ENCODE data around the gene JOSD1.
A peak's percentile ranks its signal among the peaks of the same experiment; 100 is the strongest.

JOSD1 gene

DNA sequence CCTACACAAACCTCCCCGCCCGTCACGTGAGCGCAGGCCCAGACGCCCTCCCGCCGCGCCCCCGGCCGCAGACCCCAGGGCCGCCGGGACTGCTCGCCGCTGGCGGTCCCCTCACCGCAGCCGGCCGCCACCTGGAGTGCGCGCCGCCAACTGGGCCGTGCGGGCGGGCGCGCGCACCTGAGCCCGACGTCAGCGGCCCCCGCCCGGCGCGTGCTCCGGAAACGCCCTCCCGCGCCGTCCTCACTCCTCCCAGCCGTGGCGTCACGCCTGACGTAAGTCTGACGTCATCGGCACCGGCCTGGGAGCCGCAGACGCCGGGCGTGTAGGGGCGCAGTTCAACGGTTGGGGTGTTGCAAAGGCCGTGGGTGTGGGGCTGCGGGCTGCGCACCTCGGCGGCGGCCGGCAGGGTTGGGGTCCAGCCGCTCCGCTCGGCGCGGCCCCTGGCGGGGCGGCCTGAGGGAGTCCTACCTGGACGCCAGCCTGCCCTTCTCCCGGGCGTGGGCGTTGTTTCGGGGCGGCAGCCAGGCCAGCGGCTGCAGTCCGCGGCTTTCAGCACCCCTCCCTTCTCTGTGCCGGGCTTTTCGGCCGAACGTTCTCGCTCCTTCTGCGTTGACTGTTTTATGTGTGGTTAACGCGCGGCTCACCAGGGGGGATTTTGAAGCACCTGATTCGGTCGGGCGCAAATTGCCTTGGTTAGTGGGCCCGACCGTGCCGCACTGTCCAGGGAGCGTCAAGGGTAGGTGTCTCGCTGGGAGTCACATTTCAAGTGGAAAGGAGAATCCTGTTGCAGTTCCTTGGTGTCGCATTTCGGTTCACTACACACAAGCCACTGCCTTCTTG is at the start of gene JOSD1:
TSS of gene JOSD1 (minus strand) at position 155 of the 840 bp plus-strand sequence. CDS start 956 bp downstream, outside the sequence.
- DNase-seq = peak; percentile 99

DNA sequence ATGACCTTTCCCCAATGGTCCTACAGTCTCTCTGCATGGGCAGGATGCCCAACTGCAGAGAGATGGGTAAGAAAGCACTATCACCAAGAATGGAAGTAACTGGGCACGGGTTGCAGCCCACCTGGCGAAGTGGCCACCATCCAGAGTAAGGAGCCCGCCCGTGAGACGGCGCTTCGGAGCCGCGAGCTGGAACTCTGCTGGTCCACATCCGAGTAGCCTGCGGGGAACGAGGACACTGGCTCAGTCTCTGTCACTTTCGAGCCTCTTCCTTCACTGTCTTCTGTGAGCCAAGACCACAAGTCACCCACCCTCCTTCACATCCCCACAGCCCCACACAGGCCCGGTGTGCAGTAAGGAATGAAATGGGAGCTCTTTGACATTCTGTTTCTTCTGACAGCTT is 49.4 kb upstream of the JOSD1 start:
- DNase-seq = no peak

DNA sequence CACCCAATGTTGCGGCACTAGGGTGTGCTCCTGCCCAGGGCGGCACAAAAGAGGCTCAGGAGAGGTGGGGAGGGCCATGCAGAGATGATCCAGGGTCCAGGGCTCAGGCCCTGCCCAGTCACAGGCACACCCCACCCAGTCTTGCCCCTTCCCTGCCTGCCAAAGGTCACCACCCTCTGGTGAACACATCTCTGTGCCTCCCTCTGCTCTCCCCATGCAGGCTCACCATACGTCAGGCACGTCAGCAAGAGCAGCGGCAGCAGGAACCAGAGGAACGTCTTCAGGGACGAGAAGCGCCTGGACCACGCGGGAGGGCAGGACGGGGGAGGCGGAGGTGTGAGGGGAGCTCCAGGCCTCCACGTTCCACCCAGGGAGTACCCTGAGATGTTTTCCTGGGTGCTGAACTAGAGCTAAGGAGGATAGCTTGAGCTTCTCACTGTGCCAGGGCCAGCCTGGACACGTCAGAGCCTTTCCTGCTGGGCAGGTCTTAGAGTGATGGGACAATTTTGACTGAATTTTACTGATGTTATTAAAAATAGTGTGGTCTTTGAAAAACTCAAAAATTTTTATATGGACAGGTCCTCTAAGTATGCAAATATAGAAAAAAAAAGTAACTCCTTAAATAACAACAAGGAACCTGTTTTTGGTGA is 47.9 kb upstream of the JOSD1 start:
- DNase-seq = no peak

DNA sequence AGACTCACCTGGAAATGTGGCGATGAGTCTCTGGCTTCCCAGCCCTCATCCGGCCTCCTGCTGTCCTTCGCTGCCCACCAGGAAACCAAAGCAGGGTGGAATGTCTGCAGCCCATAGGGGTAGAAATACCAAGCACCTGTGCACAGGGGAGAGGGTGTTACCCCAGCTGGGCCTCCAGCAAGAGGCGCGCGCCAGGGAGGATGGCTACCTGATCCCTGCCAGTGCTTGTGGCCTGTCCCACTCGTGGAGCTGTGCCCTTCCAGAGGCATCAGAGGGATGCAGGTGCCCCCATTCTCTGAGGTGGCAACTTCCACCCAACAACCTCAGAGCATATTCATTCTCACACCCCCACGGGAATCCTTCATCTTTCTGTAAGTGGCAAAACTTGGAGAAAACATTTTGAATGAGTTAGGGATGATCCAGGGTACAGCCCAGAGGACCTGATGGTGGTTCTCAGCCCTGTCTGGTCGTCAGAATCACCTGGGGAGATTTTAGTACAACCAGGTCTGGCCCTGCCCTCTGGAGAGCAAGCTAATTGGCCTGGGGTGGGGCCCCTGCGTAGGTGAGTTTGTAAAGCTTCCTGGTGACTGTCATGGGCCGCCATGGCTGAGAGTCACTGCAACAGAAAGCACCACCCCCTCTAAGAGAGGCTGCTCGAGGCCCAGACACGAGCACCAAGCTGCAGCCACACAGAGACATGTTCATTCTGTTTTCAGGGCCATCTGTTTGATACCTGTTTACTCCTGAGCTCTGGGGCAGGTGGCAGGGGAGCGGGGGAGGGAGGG is 45.1 kb upstream of the JOSD1 start:
- DNase-seq = no peak

DNA sequence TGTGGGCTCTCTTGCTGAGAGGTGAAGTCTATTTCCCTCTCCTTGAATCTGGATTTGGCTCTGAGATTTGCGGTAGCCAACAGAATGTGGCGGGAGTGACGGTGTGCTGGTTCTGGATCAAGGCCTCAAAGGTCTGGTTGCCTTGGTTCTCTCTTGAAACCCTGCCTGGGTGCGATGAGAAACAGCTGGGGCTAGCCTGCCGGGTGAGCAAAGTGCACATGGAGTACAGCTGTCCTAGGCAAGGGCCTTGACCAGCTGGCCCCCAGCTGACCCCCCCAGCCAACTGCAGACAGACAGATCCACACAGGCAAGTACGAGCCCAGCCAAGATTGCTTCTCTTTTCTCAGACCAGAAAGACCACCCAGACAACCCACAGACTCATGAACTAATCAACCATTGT is 44.2 kb upstream of the JOSD1 start:
- no peak for DNase-seq

DNA sequence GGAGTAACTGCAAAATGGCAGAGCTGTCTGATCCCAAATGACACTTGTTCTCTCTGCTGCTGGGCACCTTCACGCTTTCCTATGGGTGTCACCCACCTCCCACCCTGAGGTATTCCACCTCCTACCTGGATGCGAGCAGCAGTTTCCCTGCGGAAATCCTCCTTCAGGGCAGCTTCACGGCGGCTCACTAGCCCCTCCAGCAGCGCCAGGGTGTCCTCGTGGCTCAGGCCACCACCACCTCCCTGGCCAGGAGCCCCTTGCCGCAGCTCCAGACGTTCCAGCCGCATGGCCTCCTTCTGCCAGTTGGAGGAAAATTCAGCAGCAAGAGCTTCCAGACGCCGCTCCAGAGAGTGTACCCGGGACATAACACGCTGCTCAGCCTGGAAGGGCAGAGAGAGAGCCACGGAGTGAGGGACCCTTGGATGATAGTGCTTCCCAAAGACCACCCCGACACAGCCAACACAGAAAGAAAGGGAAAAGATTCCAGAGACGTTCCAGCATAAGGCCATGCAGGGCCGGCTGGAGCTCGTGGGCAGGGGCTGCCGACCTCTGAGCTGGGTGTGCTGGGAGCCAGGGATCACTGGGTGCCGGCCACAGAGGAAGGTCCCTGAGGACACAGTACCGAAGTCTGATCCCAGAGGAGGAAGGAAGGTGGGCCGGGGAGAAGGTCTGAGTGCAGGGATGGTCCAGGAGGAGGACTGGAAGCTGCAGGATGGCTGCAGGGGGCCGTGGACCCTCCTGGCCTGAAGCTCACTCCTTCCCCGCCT is 41.6 kb upstream of the JOSD1 start:
- DNase-seq = no peak

DNA sequence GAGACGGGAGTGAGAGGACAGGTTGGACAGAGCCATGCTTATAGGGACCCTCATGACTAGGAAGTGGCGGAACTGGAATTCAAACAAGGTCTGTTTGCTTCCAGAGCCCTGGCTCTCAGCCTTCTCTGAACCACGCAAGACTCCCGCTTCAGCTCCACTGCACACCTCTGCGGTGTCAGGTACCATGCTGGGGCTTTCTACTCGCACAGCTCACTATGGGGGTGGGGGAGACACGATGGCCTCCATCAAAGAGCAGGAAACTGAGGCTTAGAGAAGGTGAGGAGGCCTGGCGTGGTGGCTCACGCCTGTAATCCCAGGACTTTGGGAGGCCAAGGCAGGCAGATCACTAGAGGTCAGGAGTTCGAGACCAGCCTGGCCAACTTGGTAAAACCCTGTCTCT is 40.8 kb upstream of the JOSD1 start:
- no peak for DNase-seq

DNA sequence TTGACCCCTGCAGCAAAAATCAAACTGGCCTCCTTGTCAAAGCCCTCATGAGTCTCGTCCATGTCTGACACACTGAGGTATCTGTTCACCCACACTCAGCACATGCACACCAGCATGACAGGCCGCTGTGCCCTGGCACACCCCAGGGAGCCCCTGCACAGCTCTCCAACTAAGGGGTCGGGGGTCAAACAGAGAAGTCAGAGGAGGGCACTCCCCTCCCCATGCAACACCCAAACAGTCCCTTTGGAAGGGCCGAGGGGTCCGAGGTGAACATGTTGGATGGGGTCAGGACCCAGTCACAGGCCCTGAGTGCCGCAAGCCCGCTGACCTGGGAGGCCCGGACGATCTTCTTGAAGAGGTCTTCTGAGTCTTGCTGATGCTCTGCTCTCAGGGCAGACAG is 40.4 kb upstream of the JOSD1 start:
- no peak for DNase-seq

DNA sequence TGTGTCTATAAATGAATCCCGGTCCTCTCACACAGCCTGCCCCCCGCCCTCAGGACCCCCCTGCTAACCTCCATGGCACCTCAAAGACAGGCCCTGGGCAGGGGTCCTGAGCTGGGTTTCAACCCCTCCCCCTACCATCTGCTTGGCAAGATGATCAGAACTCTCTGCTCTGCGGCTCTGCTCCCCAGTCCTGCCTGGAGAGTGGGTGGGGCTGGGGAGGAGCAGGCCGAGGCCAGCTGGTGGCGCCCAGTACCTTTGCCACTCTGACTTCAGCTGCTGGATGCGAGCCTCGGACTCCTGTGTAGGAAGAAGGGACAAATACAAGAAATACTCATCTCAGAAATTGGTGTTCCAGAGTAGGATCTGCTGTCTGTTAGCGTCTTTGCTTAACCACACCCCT is 40.0 kb upstream of the JOSD1 start:
- DNase-seq = no peak

DNA sequence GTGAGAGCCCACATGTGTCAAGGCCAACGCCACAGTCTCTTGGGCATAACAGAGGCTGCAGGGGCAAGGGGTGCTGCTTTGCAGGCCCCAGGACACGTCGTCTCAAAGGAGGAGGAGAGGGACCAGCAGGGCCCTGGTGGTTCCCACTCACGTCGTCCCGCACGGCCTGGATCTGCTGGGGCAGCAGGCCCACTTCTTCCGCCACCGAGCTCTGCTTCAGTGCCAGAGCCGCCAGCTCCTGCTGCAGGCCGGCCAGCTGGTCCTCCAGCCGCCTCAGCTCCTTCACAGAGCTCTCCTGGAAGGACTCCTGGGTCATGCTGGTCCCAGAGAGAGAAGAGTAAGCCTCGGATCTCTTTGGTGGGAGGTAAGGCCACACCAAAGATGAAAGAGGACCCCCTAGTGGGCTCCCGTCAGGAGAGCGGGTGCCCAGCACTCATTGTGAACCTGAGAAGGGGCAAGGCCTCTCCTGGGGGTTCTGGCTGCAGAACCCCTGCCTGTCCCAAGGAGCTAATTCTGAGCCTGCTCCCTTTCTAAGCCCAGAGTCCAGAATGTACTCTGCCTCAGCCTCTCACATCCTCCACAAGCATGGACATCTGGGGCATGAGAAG is 39.5 kb upstream of the JOSD1 start:
- DNase-seq = no peak

DNA sequence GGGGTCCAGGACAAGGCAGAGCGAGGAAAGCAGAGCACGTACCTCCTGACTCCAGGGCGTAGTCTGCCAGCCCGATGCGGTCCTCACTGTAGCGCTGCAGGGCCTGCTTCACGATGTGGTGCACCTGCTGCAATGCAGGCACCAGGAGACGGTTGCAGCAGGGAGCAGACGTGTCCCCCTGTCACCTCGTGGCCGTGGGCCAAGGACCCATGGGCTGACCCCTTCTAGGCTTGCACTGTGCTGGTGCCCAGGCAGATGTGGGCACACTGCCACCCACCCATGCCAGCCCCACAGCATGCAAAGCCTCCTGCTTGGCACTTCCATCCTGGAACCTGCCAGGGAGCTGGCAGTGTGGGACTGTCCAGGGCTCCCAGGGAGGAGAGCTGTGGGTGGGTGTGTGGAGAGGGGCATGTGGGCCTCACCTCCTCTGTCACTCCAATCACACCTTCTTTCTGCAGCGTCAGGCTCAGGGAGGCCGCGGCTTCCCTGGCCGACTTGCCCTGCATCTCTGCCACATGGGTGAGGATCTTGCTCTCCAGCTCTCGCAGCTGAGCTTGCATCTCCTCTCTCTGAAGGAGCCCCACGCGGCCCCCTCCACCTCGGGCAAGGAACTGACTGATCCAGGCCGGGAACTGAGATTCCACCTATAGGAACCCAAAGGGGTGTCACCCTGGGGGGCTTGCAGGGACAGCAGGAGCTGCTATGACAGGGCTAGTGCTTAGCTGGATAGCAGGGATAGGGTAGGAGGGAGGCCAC is 38.7 kb upstream of the JOSD1 start:
- DNase-seq = no peak

DNA sequence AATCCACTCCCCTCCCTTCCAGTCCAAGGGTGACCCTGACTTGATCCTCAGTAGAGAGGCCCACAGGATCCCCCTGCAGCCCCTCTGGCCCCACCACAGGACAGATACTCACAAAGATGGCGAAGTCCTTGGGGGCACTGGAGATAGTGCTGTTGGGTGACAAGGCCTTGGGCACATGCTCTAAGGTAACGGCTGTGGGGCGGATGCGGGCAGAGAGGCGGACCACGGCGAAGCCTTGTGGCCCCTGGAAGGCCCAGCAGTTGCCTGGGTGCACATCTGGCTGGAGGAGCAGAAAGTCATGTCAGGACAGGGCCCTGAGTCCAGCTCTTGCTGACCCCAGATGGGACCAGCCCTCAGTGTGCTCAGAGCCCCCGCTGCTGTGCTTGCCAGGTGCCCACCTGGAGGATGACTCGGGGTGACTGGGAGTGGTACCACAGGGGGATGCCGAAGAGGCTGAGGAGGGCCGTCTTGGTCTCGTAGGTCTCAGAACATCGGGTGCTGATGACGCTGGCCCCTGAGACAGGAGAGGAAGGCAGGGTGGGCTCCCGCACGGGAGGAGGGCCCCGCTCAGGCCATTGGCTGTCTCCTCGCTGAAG is 37.8 kb upstream of the JOSD1 start:
- no peak for DNase-seq

DNA sequence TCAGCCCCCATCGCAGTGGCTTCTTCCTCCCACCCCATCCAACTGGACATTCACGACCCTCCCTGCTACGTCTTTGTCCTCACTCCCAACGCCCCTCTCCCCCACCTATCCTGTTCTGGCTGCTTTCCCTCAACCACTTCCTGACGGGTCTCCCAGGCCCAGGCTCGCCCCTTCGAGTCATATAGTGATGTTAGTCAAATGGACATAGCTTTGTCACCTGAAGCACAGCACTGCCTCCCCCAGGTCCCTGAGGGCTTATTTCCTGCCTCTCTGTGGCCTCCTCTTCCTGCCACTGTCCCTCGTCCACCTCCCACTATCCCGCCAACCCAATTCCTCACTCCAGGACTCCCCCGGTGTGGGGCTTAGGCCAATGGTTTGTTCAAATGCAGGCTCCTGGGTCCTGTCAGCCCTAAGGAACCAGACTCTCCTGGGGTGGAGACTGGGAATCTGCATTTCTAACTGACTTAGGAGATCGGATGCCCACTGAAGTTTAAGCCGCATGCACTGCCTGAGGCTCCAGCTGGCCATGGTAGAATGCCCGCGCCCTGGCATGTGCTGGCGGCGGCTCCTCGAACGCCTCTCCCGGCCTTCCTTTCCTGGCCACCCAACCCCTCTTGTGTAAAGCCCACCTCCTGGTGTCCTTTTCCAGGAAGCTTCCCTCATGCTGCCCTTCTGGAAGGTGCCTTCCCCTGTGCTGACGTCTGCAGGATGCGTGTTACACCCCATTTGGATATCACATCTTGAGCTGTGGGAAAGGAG is 36.7 kb upstream of the JOSD1 start:
- DNase-seq = no peak

DNA sequence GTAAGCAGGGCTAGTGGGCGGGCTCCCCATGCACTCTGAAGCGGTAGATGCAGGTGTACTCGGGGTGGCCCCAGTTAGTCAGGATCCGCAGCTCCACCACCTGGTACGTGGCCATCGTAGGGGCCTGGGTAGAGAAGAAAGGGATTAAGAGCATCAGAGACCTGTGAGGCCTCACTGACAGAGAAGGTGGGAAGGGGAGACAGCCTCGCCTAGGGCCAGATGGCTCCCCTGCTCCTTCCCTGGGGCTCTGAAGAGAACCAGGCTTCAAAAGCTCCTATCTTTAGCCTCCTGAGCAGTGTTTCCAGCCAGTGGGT is 35.5 kb upstream of the JOSD1 start:
- no peak for DNase-seq

DNA sequence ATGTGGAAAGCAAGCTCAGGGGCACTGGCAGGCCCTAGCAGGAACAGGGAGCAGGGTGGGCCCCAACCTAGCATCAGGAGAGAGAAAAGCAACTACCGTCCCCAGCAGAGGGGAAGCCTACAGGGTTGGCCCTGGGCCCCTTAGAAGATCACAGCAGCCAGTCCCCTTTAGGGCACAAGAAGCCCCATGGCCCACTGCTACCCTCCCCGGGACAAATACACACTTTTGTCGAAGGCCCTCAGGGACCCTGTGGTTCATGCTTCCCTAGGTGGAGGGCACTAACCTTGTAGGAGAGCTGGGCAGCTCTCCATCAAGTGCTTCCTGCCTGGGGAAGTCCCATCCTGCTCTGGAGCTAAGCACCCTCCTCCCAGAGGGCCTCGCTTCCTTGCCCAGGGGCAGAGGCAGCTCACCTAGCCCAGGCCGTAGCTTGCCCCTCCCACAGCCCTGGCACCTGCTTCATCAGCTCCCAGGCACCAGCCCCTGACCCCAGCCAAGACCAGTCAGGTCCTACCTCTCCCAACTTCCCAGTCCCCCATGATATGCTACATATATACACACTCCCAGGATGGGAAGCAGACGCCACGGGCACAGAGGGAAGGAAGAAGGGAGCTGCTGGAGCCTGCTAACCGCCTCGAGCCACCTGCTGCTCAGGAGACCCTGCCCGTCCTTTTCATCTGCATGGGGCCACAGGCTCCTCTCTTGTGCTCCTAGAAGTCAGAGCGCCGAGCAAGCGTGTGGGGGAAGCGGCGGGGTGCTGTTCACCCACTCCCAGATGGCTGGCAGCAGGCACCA is 34.9 kb upstream of the JOSD1 start:
- no peak for DNase-seq

DNA sequence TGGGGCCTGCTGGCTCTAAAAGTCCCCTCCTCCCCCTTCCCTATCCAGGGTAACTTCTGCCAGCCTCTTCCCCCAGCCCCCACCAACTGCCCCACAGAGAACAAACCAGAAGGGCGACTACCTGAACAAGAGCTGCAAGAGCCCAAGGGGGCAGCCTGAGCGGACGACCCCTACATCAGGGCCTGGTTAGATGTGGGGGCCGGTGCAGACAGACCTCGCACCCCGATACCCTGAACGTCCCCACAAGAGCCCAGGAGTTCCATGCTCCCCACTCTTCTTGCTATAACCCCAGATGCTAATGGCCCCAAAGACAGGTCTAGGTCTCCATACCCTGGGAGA is 34.4 kb upstream of the JOSD1 start:
- no peak for DNase-seq

DNA sequence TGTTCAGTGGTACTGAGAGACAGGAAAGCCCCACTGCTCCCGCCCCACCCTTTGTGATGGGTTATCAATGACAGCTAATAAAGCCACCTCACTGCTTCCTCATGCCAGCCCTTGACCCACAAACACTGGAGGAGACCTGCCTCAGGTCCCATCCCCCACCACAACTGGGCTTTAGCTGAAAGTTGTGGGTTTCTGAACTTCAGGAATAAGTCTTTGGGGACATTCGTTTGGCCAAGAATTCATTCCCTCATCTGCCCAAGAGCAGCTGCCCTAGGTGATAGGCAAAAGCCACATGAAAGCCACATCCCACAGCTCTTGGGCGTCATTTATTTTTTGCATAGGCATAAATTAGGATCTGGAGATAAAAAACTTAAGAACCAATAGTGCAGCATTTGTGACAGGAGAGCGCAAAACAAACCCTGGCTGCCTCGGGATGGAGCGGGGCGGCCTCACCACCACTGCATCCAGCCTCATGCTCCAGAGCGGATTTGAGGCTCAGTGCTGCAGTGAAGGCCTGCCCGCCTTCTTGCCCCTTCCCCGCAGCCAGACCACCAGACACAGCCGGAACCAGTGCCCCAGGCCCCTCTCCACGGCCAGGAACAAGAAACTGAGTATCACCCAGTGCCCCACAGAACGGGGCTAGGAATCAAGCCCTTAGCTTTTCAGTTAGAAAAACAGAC is 33.8 kb upstream of the JOSD1 start:
- no peak for DNase-seq

DNA sequence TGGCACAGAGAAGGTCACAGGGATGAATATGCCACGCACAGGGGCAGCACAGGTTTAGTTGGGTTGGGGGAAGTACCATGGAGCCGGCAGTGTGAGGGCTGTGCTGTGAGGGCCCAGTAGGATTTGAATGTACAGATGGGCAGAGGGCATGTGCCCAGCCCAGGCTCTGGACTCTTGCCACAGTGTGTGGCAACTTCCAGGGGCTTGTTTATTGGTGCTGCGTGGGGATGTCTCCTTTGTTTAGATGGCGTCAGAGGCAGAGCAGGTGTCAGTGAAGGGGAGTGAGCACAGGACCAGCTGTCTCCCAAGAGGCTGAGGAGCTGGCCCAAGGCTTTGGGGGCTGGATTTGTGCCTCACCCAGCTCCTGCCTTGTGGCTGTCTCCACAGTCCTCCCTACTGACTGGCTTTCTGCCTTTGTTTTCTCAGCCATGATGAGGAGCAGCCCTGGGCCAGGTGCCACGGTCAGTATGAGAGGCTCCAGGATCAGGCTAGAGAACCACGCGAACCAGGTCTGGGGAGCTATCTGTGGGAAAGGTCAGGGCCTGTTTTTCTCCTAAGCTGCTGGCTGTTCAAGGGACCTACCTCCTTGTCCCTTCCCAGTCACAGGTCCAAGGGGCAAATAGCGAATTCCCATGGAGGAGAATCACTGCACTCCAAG is 33.1 kb upstream of the JOSD1 start:
- DNase-seq = no peak

DNA sequence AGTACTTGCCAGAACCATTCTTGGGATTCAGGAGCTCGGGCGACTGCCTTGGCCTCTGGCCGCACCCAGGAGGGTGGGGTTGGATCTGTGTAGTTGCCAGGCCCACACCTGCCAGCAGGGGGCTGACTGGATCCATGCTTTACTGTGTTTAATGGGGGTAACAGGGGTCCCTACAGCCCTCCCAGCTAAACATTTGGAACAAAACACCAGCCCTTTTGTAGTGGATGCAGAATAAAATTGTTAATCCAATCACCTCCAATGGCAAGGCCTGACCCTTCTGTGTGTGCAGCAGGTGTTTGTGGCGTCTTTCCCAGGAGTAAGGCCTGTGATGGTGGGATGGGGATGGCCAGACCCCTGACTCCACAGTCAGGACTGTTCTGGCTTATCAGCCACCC is 32.6 kb upstream of the JOSD1 start:
- peak; percentile 80 for DNase-seq
